WI38 (cell line): ENCODE results near the gene KRT78.

ENCODE experiments used
- H3K4me3 ChIP-seq: 2 replicates; pipeline ENCODE4 v1.5.1; 2011; ENCODE audit warnings: low read depth, mild to moderate bottlenecking, control low read depth, low read length
- TF ChIP-seq, protein P1 (sequence below): IDR thresholded peaks from 2 replicates; pipeline ENCODE4 v1.5.1; 2012; ENCODE audit warnings: low read depth, mild to moderate bottlenecking, control low read depth, low read length

Gene KRT78

DNA sequence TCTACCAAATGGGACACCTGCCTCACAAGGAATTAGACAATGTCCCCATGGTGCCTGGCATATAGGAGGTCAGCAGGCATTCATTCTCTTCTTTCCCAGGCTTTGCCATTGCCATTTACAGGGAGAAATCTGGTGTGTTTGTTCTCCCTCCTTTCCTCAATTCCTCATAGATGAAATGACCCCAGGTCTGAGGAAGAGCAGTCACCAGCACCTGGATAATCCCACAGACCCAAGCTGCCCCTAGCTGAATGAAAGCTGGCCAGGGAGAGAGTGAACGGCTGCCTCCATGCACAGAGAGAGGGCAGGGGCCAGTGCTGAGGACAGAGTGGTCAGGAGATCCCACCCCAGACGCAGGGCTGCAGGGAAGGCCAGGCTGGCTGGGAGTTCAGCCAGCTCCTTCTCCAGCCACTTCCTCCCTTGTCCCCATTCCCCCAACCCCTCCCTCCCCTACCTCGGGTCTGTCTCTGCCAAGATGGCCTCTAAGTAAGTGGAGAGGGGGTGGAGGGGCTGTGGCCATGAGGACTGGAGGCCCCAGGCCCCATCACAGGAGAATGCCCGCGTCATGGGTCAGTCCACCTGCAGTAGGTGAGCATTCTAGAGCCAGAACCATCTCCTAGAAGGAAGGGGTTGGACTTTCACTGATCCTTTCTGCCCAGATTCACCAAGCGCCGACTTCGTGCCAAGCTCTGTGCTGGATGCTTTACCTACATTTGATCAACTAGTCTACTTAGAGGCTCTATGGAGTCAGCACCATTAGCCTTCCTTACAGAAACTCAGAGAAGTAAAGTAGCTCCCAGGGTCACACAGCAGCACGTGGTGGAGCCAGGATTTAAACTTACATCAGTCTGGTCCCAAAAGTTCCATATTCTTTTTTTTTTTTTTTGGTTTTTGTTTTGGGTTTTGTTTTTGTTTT is 32.9 kb downstream of the KRT78 start:
- H3K4me3 ChIP-seq: no peak overlapping the region
- TF ChIP-seq, protein P1, sequence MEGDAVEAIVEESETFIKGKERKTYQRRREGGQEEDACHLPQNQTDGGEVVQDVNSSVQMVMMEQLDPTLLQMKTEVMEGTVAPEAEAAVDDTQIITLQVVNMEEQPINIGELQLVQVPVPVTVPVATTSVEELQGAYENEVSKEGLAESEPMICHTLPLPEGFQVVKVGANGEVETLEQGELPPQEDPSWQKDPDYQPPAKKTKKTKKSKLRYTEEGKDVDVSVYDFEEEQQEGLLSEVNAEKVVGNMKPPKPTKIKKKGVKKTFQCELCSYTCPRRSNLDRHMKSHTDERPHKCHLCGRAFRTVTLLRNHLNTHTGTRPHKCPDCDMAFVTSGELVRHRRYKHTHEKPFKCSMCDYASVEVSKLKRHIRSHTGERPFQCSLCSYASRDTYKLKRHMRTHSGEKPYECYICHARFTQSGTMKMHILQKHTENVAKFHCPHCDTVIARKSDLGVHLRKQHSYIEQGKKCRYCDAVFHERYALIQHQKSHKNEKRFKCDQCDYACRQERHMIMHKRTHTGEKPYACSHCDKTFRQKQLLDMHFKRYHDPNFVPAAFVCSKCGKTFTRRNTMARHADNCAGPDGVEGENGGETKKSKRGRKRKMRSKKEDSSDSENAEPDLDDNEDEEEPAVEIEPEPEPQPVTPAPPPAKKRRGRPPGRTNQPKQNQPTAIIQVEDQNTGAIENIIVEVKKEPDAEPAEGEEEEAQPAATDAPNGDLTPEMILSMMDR: no peak

- no peak overlapping the region for H3K4me3 ChIP-seq
- TF ChIP-seq, protein P1: no peak
These were observed 33.6 kb downstream of the KRT78 start for GRCh38 chr12:52815161-52815560.

DNA sequence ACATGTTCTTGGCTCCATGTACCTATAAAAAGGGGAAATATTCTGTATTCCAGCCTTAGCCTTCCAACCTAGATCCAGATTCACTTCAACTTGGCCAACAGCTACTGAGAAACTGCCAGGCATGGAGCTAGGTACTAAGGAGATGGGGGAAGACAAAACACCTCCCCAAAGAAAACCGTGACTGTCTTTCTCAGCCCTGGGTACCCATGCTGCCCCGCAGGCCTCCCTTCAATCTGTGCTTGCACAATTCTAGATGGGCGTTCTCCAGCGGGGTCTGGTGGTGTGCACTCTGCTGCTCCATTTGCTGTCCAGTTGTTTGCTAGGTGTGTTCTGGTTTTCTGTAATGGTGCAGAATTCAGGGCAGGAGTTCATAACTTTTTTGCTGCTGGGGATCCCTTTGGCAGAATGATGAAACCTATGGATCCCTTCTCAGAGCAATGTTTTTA is 34.1 kb downstream of the KRT78 start:
- H3K4me3 ChIP-seq: no peak overlapping the region
- TF ChIP-seq, protein P1: no peak

DNA sequence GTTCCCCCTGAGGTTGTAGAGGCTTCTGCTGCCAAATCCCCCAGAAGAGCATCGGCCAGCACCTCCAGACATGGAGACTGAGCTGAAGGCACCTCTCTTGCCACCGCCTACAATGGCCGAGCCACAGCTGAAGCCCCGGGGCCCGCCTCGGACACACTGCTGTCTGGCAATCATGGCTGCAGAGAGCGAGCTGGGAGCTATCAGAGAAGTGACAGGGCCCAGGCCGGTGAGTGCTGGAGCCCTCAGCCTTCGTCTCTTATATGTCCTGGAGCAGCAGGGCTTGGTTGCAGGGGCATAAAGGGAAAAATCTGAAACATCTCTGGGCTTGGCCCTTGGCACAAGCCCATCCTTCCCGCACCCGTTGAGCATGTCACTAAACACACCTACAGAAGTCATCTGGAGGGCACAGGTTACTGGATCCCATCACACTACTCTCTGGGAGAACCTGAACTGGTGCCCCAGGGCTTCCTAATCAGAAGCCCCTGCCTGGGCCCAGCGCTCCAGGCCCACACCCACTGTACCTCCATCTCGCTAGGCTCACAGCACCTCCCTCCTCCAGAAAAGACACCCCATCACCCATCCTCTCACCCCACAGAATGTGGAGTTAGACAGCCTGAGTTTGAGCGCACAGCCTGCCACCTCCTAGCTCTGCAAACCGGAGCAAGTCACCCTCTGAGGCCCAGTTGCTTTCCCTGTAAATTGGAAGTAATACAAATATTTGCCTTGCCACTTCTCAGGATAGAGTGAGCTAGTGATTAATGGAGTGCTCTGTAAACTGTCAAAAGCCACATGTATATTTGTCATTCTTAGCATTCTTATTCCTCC is 34.7 kb downstream of the KRT78 start, which contains the start of gene KRT4:
Gene KRT4, minus strand, starts transcription at position 232 of the 825 bp plus-strand sequence. Its CDS starts 58 bp downstream, at position 174.
- TF ChIP-seq, protein P1: no peak
- H3K4me3 ChIP-seq: no peak within 1 kb of the TSS

DNA sequence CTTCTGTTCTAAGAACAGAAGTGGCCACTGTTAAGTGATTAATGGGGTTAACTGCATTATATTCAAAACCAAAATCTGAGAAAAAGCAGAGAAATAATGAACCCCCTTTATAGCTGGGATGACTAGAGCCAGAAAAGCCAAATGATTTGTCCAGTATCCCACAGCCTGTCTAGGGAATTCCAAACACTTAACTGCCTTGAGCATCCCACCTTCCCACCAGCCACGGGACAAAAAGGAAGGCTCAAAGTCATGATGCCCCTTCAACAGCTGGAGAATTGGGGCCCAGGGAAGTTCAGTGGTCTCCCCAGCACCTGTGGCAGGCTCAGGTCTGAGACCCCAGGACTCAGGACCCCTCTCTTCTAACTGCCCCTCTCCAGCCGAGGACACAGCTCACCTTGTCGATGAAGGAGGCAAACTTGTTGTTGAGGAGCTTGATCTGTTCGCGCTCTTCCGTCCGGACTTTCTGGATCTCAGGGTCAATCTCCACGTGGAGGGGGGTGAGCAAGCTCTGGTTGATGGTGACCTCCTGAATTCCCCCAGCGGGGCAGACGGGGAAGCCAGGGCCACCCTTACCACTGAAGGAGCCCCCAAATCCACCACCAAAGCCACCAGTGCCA is 35.5 kb downstream of the KRT78 start:
- no peak overlapping the region for H3K4me3 ChIP-seq
- TF ChIP-seq, protein P1: no peak

GRCh38 chr12:52812749-52813148 is 36.0 kb downstream of the KRT78 start:
- TF ChIP-seq, protein P1: no peak

More at GRCh38 chr12:52812749-52813148, 36.0 kb downstream of the KRT78 start:
- H3K4me3 ChIP-seq: no peak overlapping the region
